ENCODE measurements around the gene ZEB2.

Gene ZEB2

GRCh38 chr2:144349674-144350073 is 170.2 kb downstream of the ZEB2 start:
- Histone ChIP-seq H3K9me3 (ENCODE audit: insufficient read depth, low read length, severe bottlenecking) (no peaks in the 10 kb centered on the region), H3K4me3 (ENCODE audit: low read depth in 1 of 2, low read length in 2 of 2) (no peak overlapping the region), H4K20me1 (ENCODE audit: insufficient read depth, low read length) (no peaks in the 10 kb centered on the region), H3K9ac (ENCODE audit: low read depth, low read length) (no peak overlapping the region), H3K27ac (ENCODE audit: low read length) (no peak overlapping the region), H3K4me1 (ENCODE audit: insufficient read depth, low read length) (no peaks in the 10 kb centered on the region), H3K36me3 (ENCODE audit: insufficient read depth, low read length) (no peaks in the 10 kb centered on the region), H3K27me3 (ENCODE audit: insufficient read depth, low read length, poor library complexity) (no peaks in the 10 kb centered on the region), H3K79me2 (ENCODE audit: insufficient read depth, low read length) (no peaks in the 10 kb centered on the region), H3K4me2 (ENCODE audit: insufficient read depth, low read length) (no peak overlapping the region), H2AFZ (ENCODE audit: low read depth, low read length) (no peak overlapping the region)
- ATAC-seq (ENCODE audit: insufficient read depth, low read depth): no peak
- no peak for DNase-seq
- TF ChIP-seq EZH2 (IDR thresholded peaks at IDR 0.05; ENCODE audit: borderline replicate concordance, low read depth, low read length, severe bottlenecking) (no peak), CTCF (IDR thresholded peaks at IDR 0.05; ENCODE audit: borderline replicate concordance, extremely low read depth, low read length, poor library complexity, severe bottlenecking) (no peak)

- Histone ChIP-seq H3K4me3 (ENCODE audit: low read depth in 1 of 2, low read length in 2 of 2) (no peak overlapping the region), H3K4me2 (ENCODE audit: insufficient read depth, low read length) (no peak overlapping the region), H3K9me3 (ENCODE audit: insufficient read depth, low read length, severe bottlenecking) (no peaks in the 10 kb centered on the region), H3K36me3 (ENCODE audit: insufficient read depth, low read length) (no peaks in the 10 kb centered on the region), H3K27me3 (ENCODE audit: insufficient read depth, low read length, poor library complexity) (no peaks in the 10 kb centered on the region), H3K27ac (ENCODE audit: low read length) (no peak overlapping the region), H3K4me1 (ENCODE audit: insufficient read depth, low read length) (no peaks in the 10 kb centered on the region), H2AFZ (ENCODE audit: low read depth, low read length) (no peak overlapping the region), H3K9ac (ENCODE audit: low read depth, low read length) (no peak overlapping the region), H3K79me2 (ENCODE audit: insufficient read depth, low read length) (no peaks in the 10 kb centered on the region), H4K20me1 (ENCODE audit: insufficient read depth, low read length) (no peaks in the 10 kb centered on the region)
- TF ChIP-seq EZH2 (IDR thresholded peaks at IDR 0.05; ENCODE audit: borderline replicate concordance, low read depth, low read length, severe bottlenecking) (no peak), CTCF (IDR thresholded peaks at IDR 0.05; ENCODE audit: borderline replicate concordance, extremely low read depth, low read length, poor library complexity, severe bottlenecking) (no peak)
- DNase-seq (no peak), ATAC-seq (ENCODE audit: insufficient read depth, low read depth) (no peak)
Measured at GRCh38 chr2:144348846-144349245, 171.1 kb downstream of the ZEB2 start.

- H3K4me3 ChIP-seq (ENCODE audit: low read depth in 1 of 2, low read length in 2 of 2): no peak overlapping the region
- ATAC-seq (ENCODE audit: insufficient read depth, low read depth) (no peak), DNase-seq (no peak)
- H3K4me2 ChIP-seq (ENCODE audit: insufficient read depth, low read length): no peak overlapping the region
- no peak overlapping the region for H3K9ac ChIP-seq (ENCODE audit: low read depth, low read length)
- H3K79me2 ChIP-seq (ENCODE audit: insufficient read depth, low read length): no peaks in the 10 kb centered on the region
- TF ChIP-seq EZH2 (IDR thresholded peaks at IDR 0.05; ENCODE audit: borderline replicate concordance, low read depth, low read length, severe bottlenecking) (no peak), CTCF (IDR thresholded peaks at IDR 0.05; ENCODE audit: borderline replicate concordance, extremely low read depth, low read length, poor library complexity, severe bottlenecking) (no peak)
- no peaks in the 10 kb centered on the region for H3K4me1 ChIP-seq (ENCODE audit: insufficient read depth, low read length)
- no peak overlapping the region for H2AFZ ChIP-seq (ENCODE audit: low read depth, low read length)
- no peaks in the 10 kb centered on the region for H3K27me3 ChIP-seq (ENCODE audit: insufficient read depth, low read length, poor library complexity)
- no peaks in the 10 kb centered on the region for H3K36me3 ChIP-seq (ENCODE audit: insufficient read depth, low read length)
- no peaks in the 10 kb centered on the region for H3K9me3 ChIP-seq (ENCODE audit: insufficient read depth, low read length, severe bottlenecking)
- no peaks in the 10 kb centered on the region for H4K20me1 ChIP-seq (ENCODE audit: insufficient read depth, low read length)
- H3K27ac ChIP-seq (ENCODE audit: low read length): no peak overlapping the region
Measured at GRCh38 chr2:144346229-144346628, 173.7 kb downstream of the ZEB2 start.

DNA sequence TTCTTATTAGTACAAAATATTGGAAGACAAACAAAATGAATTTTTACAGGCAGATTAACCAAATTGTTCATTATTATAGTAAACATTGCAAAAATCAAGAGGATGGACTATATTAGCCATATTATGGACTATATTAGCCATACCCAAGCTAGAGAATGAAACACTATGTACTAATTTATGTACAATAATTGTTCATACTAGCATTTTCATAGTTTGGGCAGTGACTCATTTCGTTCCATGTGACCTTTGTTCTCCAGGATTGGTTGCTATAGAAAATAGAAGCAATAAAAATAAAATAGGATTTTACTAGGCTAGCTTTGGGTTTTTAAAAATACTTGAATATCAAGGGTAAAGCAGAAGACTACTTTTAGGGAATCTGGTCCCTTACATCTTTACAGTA is 176.8 kb downstream of the ZEB2 start:
- Histone ChIP-seq H3K4me2 (ENCODE audit: insufficient read depth, low read length) (no peak overlapping the region), H2AFZ (ENCODE audit: low read depth, low read length) (no peak overlapping the region), H3K4me3 (ENCODE audit: low read depth in 1 of 2, low read length in 2 of 2) (no peak overlapping the region), H3K9ac (ENCODE audit: low read depth, low read length) (no peak overlapping the region), H3K27ac (ENCODE audit: low read length) (no peak overlapping the region), H3K27me3 (ENCODE audit: insufficient read depth, low read length, poor library complexity) (no peaks in the 10 kb centered on the region), H3K36me3 (ENCODE audit: insufficient read depth, low read length) (no peaks in the 10 kb centered on the region), H4K20me1 (ENCODE audit: insufficient read depth, low read length) (no peaks in the 10 kb centered on the region), H3K4me1 (ENCODE audit: insufficient read depth, low read length) (no peaks in the 10 kb centered on the region), H3K9me3 (ENCODE audit: insufficient read depth, low read length, severe bottlenecking) (no peaks in the 10 kb centered on the region), H3K79me2 (ENCODE audit: insufficient read depth, low read length) (no peaks in the 10 kb centered on the region)
- ATAC-seq (ENCODE audit: insufficient read depth, low read depth) (no peak), DNase-seq (no peak)
- TF ChIP-seq CTCF (IDR thresholded peaks at IDR 0.05; ENCODE audit: borderline replicate concordance, extremely low read depth, low read length, poor library complexity, severe bottlenecking) (no peak), EZH2 (IDR thresholded peaks at IDR 0.05; ENCODE audit: borderline replicate concordance, low read depth, low read length, severe bottlenecking) (no peak)
